ENCODE data around the gene RSPH9. TPM values are rescaled to one million over a fixed set of nuclear protein-coding genes. Genes with fewer than 3 reads are reported as not detected.

RSPH9 gene
- total and polyA plus RNA-seq, 4 donors = 1.6 to 7.1 (median 5.6) TPM

DNA sequence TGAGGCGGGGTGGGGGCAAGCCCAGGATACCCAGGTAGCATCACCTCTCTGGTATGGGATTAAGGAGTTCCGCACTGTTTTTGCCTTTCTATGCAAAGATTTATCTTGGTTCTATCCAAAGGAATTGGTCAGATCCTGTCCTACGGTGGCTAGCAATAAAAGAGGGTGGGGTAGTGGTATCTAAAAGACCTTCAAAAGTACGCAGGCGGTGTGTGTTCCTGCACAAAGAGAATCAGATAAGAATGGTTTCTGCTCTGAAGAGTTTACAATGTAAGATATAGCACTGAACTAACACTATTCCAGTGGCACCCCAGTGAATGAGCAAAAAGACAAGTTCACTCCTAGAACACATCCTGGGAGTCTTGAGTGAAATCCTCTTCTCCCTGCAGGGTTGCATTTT is 36.5 kb downstream of the RSPH9 start:
- no peak overlapping the region for H3K4me3 ChIP-seq (ENCODE audit: low read depth, low read length)
- DNase-seq (ENCODE audit: low read depth in 4 of 6, low spot score in 6 of 6) = no peak
- no peaks in the 10 kb centered on the region for H3K4me1 ChIP-seq (ENCODE audit: control insufficient read depth, insufficient read depth, low read length)
- peaks cover 27% of the 10 kb centered on the region for H3K36me3 ChIP-seq (ENCODE audit: control insufficient read depth, insufficient read depth, low read length)
- no peaks in the 10 kb centered on the region for H3K9me3 ChIP-seq (ENCODE audit: control insufficient read depth, insufficient read depth, low read length)
- H3K27me3 ChIP-seq (ENCODE audit: control insufficient read depth, insufficient read depth, low read length) = no peaks in the 10 kb centered on the region
- 94% methylated on average over 2 of the region's 5 CpGs for WGBS (ENCODE audit: insufficient coverage)
- H3K27ac ChIP-seq (ENCODE audit: low read depth, low read length) = no peak overlapping the region

DNA sequence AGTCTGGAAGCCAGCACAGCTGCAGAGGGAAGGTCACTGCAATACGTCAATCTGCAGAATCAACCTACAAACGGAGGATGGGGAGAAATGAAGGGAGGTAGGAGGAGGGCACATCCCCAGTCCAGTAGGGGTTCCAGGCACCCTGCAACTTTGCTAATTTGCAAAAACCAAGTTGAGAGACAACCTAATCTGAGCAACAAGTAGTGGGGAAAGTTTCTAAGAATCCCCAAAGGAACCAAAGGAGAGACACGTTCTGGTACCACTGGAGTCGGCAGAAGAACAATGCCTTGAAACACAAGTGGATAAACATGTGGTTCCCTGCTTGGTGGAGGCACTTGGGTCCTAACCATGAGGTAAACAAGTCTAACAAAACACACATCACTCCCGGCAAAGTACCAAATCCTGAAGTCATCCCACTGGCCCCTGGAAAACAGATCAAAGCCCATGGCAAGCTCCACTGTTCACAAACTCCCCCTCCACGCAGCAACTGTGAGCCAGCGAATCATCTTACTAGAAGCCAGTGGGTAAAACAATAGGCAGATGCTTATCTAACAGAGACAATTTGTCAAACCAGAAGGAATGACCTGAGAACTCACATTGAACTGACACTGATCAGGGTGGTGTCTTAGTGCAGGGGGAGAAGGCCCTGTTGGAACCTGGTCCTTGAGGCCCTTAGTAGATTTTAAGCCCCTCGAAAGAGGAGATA is 38.0 kb downstream of the RSPH9 start:
- Histone ChIP-seq H3K27me3 (ENCODE audit: control insufficient read depth, insufficient read depth, low read length) (no peaks in the 10 kb centered on the region), H3K27ac (ENCODE audit: low read depth, low read length) (no peak overlapping the region), H3K4me3 (ENCODE audit: low read depth, low read length) (no peak overlapping the region), H3K9me3 (ENCODE audit: control insufficient read depth, insufficient read depth, low read length) (no peaks in the 10 kb centered on the region), H3K36me3 (ENCODE audit: control insufficient read depth, insufficient read depth, low read length) (peaks cover 12% of the 10 kb centered on the region), H3K4me1 (ENCODE audit: control insufficient read depth, insufficient read depth, low read length) (no peaks in the 10 kb centered on the region)
- 66% methylated on average over 5 of the region's 8 CpGs for WGBS (ENCODE audit: insufficient coverage)
- DNase-seq (ENCODE audit: low read depth in 4 of 6, low spot score in 6 of 6) = no peak

DNA sequence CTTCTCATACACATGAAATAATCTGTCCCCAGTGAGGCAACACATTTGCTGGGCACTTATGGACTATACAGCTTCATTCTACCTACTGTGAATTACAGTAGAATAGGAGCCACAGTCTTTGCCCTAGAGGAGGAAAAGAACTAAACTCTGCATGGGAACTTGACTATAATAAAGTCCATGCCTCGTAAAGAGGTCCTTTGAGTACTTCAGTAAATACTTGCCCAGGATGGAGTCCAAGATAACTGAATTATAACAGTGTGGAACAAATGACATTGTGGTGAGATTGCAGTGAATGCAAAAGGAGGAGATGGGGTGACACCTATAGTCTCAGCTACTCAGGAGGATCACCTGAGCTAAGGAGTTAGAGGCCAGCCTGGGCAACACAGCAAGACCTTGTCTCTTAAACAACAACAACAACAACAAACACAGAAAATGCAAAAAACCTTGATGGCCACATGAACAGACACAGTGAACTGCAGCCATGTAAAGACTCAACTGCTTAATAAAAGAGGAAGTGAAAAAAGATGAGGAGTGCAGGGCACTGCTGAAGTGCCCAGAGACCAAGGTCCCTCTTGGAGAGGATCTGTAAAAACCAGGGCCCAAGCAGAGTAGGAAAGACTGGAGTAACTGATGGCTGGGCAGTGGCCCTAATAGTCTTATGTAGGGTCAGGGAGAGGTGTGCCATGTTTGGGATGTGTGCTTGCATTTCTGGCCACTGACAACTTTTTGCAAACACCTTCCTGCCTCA is 39.0 kb downstream of the RSPH9 start:
- Histone ChIP-seq H3K27me3 (ENCODE audit: control insufficient read depth, insufficient read depth, low read length) (no peaks in the 10 kb centered on the region), H3K4me3 (ENCODE audit: low read depth, low read length) (no peak overlapping the region), H3K27ac (ENCODE audit: low read depth, low read length) (no peak overlapping the region), H3K36me3 (ENCODE audit: control insufficient read depth, insufficient read depth, low read length) (peaks cover 6% of the 10 kb centered on the region), H3K9me3 (ENCODE audit: control insufficient read depth, insufficient read depth, low read length) (no peaks in the 10 kb centered on the region), H3K4me1 (ENCODE audit: control insufficient read depth, insufficient read depth, low read length) (no peaks in the 10 kb centered on the region)
- DNase-seq (ENCODE audit: low read depth in 4 of 6, low spot score in 6 of 6) = no peak
- WGBS (ENCODE audit: insufficient coverage) = 70% methylated on average over 1 of the region's 1 CpG

DNA sequence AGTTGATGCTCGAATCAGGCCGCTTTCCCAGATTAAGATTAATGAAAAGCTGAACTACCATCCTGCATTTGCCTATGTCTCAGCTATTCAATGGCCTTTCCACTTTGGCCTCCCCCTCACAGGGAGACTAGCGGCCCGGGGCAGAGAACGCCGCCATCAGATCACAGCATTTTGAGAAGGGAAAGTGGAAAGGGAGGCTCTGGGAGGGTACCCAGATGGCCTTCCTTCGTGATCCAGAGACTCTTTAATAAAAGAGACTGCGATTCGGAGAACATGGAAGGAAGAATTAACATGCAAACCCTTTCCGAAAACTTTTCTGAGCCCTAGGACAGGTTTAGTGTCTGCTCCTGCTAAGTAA is 42.2 kb downstream of the RSPH9 start:
- no peak for DNase-seq (ENCODE audit: low read depth in 4 of 6, low spot score in 6 of 6)
- Histone ChIP-seq H3K36me3 (ENCODE audit: control insufficient read depth, insufficient read depth, low read length) (no peaks in the 10 kb centered on the region), H3K4me3 (ENCODE audit: low read depth, low read length) (peak overlapping the region; percentile 94), H3K27ac (ENCODE audit: low read depth, low read length) (peak overlapping the region; percentile 66), H3K9me3 (ENCODE audit: control insufficient read depth, insufficient read depth, low read length) (no peaks in the 10 kb centered on the region), H3K4me1 (ENCODE audit: control insufficient read depth, insufficient read depth, low read length) (no peaks in the 10 kb centered on the region), H3K27me3 (ENCODE audit: control insufficient read depth, insufficient read depth, low read length) (peaks cover 2% of the 10 kb centered on the region)
- 8% methylated on average over 7 of the region's 10 CpGs for WGBS (ENCODE audit: insufficient coverage)

DNA sequence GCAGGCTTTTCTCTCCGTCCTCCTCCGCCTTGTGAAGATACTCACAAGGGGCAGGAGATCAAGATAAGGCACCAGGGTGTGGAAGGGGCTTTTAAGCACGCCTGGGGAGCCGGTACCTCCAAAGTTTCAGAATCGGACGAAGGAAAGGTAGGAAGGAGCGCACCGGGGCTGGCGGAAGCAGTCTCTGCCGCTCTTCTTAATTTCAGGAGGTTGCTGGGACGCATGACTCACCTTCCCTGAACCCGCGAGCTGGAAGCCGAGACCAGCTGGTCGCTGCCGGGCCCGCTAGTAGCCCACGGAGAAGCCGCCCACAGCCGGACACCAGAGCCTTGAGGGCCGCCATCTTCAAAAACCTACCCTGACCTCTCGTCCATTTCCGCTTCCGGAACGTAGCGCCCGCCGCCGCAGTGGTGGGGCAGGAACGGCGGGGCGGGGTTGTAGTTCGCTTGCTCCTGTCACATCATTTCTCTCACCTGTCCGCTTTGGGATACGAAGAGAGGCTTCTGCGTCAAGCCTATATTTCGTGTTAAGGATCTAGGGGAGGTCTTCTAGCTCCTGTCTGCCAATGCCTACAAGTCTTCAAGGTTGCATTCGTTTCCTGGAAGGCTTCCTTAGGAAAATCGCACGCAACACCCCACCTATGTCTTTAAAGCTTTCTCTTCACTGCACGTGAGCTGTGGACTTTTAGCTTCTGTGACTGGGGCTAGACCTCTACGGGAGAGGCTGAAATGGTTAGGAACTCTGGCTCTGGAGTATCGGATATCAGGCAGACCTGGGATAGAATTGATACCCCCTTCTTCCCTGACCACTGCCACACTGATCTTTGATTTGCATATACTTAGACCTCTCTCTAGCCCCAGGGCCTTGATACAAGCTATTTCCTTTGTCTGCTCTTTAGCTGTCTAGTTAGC is 42.9 kb downstream of the RSPH9 start, which contains the start of gene MRPS18A:
Gene MRPS18A (minus strand): TSS at position 355 of the 911 bp plus-strand sequence. CDS start 12 bp downstream, at position 343.
- peak within 1 kb of the TSS; percentile 66 for H3K27ac ChIP-seq (ENCODE audit: low read depth, low read length)
- WGBS (ENCODE audit: insufficient coverage) = 18% methylated on average over 30 of the region's 43 CpGs
- peak within 1 kb of the TSS; percentile 94 for H3K4me3 ChIP-seq (ENCODE audit: low read depth, low read length)
- peaks cover 2% of the 10 kb centered on the region for H3K27me3 ChIP-seq (ENCODE audit: control insufficient read depth, insufficient read depth, low read length)
- H3K36me3 ChIP-seq (ENCODE audit: control insufficient read depth, insufficient read depth, low read length) = no peaks in the 10 kb centered on the region
- DNase-seq (ENCODE audit: low read depth in 4 of 6, low spot score in 6 of 6) = peak in 4 of 6 donors; percentile 52 to 95 (median 74)
- H3K9me3 ChIP-seq (ENCODE audit: control insufficient read depth, insufficient read depth, low read length) = no peaks in the 10 kb centered on the region
- no peaks in the 10 kb centered on the region for H3K4me1 ChIP-seq (ENCODE audit: control insufficient read depth, insufficient read depth, low read length)

DNA sequence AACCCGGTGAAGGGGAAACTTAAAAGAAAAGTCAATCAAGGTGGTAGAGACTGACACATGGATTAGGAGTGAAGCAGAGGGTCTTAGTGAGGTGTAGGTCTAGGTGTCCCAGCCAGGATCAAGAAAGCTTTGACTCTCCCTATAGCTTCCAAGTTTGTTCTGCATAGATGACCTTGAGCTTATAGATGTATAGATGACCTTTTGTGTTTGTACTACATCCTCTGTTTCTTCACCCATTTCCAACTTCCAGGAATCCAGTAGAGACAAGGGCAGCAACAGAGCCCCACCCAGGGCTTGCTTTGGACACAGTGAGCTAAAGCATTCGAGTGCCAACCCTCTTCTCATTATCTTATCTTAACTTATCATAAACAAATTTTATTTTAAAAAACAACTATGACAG is 44.6 kb downstream of the RSPH9 start:
- H3K36me3 ChIP-seq (ENCODE audit: control insufficient read depth, insufficient read depth, low read length) = no peaks in the 10 kb centered on the region
- DNase-seq (ENCODE audit: low read depth in 4 of 6, low spot score in 6 of 6) = no peak
- peaks cover 2% of the 10 kb centered on the region for H3K27me3 ChIP-seq (ENCODE audit: control insufficient read depth, insufficient read depth, low read length)
- H3K9me3 ChIP-seq (ENCODE audit: control insufficient read depth, insufficient read depth, low read length) = no peaks in the 10 kb centered on the region
- 100% methylated on average over 1 of the region's 2 CpGs for WGBS (ENCODE audit: insufficient coverage)
- H3K4me1 ChIP-seq (ENCODE audit: control insufficient read depth, insufficient read depth, low read length) = no peaks in the 10 kb centered on the region
- no peak overlapping the region for H3K27ac ChIP-seq (ENCODE audit: low read depth, low read length)
- H3K4me3 ChIP-seq (ENCODE audit: low read depth, low read length) = no peak overlapping the region

DNA sequence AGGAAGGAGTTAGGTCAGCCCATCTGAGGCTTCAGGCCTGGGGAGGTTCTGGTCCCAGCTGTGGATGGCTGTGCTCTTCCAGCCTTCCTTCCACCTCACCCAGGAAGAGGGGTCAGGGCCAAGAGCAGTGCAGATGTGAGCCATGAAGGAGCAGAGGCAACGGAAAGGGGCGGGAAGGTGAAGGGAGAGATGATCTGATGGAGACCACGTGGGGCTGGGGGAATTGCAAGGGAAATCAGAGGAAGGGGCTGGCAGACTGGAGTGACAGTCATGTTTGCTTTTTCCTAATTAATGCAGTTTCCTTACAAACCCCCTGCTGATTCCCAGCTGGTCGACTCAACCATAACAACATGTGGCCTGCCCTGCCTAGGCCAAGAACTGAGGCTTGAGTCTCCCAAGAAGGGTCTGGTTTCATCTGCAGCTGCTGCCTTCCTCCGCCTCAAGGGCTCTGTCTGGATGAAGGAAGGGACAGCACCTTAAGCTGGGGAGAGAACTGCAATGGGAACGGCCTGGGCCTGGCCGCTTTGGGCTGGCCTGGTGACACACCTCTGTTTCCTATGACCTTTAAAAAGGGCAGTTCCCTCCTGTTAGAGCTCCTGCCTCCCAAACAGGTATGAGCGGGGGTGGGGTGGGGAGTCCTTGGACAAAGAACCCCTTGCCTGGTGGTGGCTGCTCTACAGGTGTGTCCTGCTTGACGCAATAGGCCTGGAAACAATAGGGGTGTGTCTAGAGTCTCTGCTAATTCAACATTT is 50.6 kb downstream of the RSPH9 start:
- no peak overlapping the region for H3K4me3 ChIP-seq (ENCODE audit: low read depth, low read length)
- H3K27ac ChIP-seq (ENCODE audit: low read depth, low read length) = peak overlapping the region; percentile 69

DNA sequence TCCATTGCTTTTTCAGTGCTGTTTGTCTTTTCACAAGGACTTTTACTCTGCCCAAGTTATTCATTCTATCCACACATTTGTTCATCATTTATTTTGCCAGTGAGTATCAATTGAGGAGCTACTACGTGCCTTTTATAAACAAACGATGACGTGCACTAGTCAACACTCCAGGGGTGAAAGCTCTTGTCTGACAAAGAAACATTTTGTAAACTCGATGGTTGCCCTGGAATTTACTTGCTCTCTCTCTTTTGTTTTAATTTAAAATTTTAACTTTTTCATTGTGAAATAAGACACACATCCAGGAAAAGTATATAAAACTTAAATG is 51.1 kb downstream of the RSPH9 start:
- Histone ChIP-seq H3K4me1 (ENCODE audit: control insufficient read depth, insufficient read depth, low read length) (peaks cover 10% of the 10 kb centered on the region), H3K27me3 (ENCODE audit: control insufficient read depth, insufficient read depth, low read length) (no peaks in the 10 kb centered on the region), H3K36me3 (ENCODE audit: control insufficient read depth, insufficient read depth, low read length) (no peaks in the 10 kb centered on the region), H3K4me3 (ENCODE audit: low read depth, low read length) (no peak overlapping the region), H3K9me3 (ENCODE audit: control insufficient read depth, insufficient read depth, low read length) (no peaks in the 10 kb centered on the region), H3K27ac (ENCODE audit: low read depth, low read length) (peak overlapping the region; percentile 69)
- no peak for DNase-seq (ENCODE audit: low read depth in 4 of 6, low spot score in 6 of 6)
- 79% methylated on average over 3 of the region's 4 CpGs for WGBS (ENCODE audit: insufficient coverage)

More for the DNA sequence above, 50.6 kb downstream of the RSPH9 start:
- H3K9me3 ChIP-seq (ENCODE audit: control insufficient read depth, insufficient read depth, low read length) = no peaks in the 10 kb centered on the region
- H3K4me1 ChIP-seq (ENCODE audit: control insufficient read depth, insufficient read depth, low read length) = peaks cover 10% of the 10 kb centered on the region
- WGBS (ENCODE audit: insufficient coverage) = 57% methylated on average over 4 of the region's 9 CpGs
- no peaks in the 10 kb centered on the region for H3K36me3 ChIP-seq (ENCODE audit: control insufficient read depth, insufficient read depth, low read length)
- peak in 1 of 6 donors; percentile 66 for DNase-seq (ENCODE audit: low read depth in 4 of 6, low spot score in 6 of 6)
- no peaks in the 10 kb centered on the region for H3K27me3 ChIP-seq (ENCODE audit: control insufficient read depth, insufficient read depth, low read length)

DNA sequence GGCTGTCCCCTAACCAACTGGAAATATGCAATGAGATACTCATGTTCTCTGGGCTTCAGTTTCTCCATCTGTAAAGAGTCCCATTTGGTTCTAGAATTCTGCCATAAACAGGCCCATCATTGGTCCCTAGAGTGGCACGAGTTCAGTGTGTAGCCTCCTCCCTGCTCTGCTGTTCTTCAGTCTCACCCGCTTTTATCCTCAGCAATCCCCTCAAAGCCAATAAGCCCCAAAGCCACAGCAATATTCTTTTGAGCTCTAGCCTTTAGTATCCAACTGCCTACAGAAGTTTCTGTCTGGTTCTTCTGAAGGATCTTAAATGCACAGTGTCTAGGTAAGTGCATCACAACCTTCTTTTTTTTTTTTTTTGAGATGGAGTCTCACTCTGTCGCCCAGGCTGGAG is 52.6 kb downstream of the RSPH9 start:
- H3K4me3 ChIP-seq (ENCODE audit: low read depth, low read length) = no peak overlapping the region
- WGBS (ENCODE audit: insufficient coverage) = 60% methylated on average over 2 of the region's 3 CpGs
- no peaks in the 10 kb centered on the region for H3K27me3 ChIP-seq (ENCODE audit: control insufficient read depth, insufficient read depth, low read length)
- no peak overlapping the region for H3K27ac ChIP-seq (ENCODE audit: low read depth, low read length)
- H3K36me3 ChIP-seq (ENCODE audit: control insufficient read depth, insufficient read depth, low read length) = no peaks in the 10 kb centered on the region
- peaks cover 14% of the 10 kb centered on the region for H3K4me1 ChIP-seq (ENCODE audit: control insufficient read depth, insufficient read depth, low read length)
- H3K9me3 ChIP-seq (ENCODE audit: control insufficient read depth, insufficient read depth, low read length) = no peaks in the 10 kb centered on the region
- DNase-seq (ENCODE audit: low read depth in 4 of 6, low spot score in 6 of 6) = no peak
